Measurements from ENCODE around the gene SMIM1. TPM values are rescaled to one million over a fixed set of nuclear protein-coding genes. Genes with fewer than 3 reads are reported as not detected.

SMIM1 gene
- total and polyA plus RNA-seq, 9 of the 15 experiments (the other 6 are each of a cell fraction or from before 2014, with no cell fraction given), result 2.3 to 125 (median 24.3) TPM

DNA sequence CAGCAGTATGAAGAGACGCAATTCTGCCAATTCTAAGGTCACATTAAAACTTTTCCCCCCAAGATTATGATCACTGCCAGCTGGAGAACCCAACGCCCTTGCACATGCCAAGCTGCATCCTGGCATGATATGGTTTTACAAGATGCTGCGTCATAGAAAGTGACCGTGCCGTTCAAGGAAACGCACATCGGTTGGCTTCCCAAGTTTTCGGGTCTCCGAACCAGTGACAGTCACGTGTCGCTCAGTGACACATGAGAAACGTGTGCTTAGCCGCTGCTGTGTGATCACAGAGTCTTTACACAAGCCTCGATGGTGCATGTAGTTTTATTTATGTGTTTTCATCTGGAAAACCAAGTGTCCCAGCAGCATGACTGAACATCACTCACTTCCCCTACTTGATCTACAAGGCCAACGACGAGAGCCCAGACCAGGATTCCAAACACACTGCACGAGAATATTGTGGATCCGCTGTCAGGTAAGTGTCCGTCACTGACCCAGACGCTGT, 7.4 kb downstream of the SMIM1 start (continued):
- TF ChIP-seq, protein P1, sequence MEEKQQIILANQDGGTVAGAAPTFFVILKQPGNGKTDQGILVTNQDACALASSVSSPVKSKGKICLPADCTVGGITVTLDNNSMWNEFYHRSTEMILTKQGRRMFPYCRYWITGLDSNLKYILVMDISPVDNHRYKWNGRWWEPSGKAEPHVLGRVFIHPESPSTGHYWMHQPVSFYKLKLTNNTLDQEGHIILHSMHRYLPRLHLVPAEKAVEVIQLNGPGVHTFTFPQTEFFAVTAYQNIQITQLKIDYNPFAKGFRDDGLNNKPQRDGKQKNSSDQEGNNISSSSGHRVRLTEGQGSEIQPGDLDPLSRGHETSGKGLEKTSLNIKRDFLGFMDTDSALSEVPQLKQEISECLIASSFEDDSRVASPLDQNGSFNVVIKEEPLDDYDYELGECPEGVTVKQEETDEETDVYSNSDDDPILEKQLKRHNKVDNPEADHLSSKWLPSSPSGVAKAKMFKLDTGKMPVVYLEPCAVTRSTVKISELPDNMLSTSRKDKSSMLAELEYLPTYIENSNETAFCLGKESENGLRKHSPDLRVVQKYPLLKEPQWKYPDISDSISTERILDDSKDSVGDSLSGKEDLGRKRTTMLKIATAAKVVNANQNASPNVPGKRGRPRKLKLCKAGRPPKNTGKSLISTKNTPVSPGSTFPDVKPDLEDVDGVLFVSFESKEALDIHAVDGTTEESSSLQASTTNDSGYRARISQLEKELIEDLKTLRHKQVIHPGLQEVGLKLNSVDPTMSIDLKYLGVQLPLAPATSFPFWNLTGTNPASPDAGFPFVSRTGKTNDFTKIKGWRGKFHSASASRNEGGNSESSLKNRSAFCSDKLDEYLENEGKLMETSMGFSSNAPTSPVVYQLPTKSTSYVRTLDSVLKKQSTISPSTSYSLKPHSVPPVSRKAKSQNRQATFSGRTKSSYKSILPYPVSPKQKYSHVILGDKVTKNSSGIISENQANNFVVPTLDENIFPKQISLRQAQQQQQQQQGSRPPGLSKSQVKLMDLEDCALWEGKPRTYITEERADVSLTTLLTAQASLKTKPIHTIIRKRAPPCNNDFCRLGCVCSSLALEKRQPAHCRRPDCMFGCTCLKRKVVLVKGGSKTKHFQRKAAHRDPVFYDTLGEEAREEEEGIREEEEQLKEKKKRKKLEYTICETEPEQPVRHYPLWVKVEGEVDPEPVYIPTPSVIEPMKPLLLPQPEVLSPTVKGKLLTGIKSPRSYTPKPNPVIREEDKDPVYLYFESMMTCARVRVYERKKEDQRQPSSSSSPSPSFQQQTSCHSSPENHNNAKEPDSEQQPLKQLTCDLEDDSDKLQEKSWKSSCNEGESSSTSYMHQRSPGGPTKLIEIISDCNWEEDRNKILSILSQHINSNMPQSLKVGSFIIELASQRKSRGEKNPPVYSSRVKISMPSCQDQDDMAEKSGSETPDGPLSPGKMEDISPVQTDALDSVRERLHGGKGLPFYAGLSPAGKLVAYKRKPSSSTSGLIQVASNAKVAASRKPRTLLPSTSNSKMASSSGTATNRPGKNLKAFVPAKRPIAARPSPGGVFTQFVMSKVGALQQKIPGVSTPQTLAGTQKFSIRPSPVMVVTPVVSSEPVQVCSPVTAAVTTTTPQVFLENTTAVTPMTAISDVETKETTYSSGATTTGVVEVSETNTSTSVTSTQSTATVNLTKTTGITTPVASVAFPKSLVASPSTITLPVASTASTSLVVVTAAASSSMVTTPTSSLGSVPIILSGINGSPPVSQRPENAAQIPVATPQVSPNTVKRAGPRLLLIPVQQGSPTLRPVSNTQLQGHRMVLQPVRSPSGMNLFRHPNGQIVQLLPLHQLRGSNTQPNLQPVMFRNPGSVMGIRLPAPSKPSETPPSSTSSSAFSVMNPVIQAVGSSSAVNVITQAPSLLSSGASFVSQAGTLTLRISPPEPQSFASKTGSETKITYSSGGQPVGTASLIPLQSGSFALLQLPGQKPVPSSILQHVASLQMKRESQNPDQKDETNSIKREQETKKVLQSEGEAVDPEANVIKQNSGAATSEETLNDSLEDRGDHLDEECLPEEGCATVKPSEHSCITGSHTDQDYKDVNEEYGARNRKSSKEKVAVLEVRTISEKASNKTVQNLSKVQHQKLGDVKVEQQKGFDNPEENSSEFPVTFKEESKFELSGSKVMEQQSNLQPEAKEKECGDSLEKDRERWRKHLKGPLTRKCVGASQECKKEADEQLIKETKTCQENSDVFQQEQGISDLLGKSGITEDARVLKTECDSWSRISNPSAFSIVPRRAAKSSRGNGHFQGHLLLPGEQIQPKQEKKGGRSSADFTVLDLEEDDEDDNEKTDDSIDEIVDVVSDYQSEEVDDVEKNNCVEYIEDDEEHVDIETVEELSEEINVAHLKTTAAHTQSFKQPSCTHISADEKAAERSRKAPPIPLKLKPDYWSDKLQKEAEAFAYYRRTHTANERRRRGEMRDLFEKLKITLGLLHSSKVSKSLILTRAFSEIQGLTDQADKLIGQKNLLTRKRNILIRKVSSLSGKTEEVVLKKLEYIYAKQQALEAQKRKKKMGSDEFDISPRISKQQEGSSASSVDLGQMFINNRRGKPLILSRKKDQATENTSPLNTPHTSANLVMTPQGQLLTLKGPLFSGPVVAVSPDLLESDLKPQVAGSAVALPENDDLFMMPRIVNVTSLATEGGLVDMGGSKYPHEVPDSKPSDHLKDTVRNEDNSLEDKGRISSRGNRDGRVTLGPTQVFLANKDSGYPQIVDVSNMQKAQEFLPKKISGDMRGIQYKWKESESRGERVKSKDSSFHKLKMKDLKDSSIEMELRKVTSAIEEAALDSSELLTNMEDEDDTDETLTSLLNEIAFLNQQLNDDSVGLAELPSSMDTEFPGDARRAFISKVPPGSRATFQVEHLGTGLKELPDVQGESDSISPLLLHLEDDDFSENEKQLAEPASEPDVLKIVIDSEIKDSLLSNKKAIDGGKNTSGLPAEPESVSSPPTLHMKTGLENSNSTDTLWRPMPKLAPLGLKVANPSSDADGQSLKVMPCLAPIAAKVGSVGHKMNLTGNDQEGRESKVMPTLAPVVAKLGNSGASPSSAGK (IDR thresholded peaks at IDR 0.05), result peak; percentile 26; the same call in 1 of the 2 replicates
- TF ChIP-seq FOXJ3 (CRISPR knock-in tag; IDR thresholded peaks at IDR 0.05) (no peak), ZBTB7A (IDR thresholded peaks at IDR 0.05; ENCODE audit: borderline replicate concordance, control insufficient read depth, low read depth, low read length) (no peak), SUPT5H (IDR thresholded peaks at IDR 0.05) (no peak), ZZZ3 (IDR thresholded peaks at IDR 0.05) (no peak), TGIF2 (CRISPR knock-in tag; IDR thresholded peaks at IDR 0.05) (no peak), POU5F1 (IDR thresholded peaks at IDR 0.05; ENCODE audit: borderline replicate concordance, low read depth, low read length, partially characterized antibody) (no peak), ZNF695 (CRISPR knock-in tag; IDR thresholded peaks at IDR 0.05) (no peak), ZFPM2 (CRISPR knock-in tag; IDR thresholded peaks at IDR 0.05) (no peak), MCM5 (IDR thresholded peaks at IDR 0.05; ENCODE audit: low read depth) (no peak)
- TF ChIP-seq, protein P2, sequence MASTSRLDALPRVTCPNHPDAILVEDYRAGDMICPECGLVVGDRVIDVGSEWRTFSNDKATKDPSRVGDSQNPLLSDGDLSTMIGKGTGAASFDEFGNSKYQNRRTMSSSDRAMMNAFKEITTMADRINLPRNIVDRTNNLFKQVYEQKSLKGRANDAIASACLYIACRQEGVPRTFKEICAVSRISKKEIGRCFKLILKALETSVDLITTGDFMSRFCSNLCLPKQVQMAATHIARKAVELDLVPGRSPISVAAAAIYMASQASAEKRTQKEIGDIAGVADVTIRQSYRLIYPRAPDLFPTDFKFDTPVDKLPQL (IDR thresholded peaks at IDR 0.05; ENCODE audit: extremely low read depth, insufficient read length), result no peak
